HCT116 (cell line): ENCODE data around the gene NEURL1. TPM values are rescaled to one million over a fixed set of nuclear protein-coding genes. Genes with fewer than 3 reads are reported as not detected.

ENCODE experiments used
- ATAC-seq: fragments of 200-7000 bp; cut with Tn5 transposase; 2 replicates; pipeline ENCODE4 v1.9.1; 2020; ENCODE audit warnings: mild to moderate bottlenecking, moderate library complexity
- BruUV-seq: library from RNA; stranded (reverse); fragments of 400-500 nt; replicated peaks from 2 replicates; lab custom pipeline; 2021; lab: Mats Ljungman, UMichigan
- CTCF ChIA-PET: fragments of 300-600 bp; sonication (Branson Sonifier 250); formaldehyde crosslinking; loops from one replicate; lab custom pipeline; 2021; ENCODE audit warnings: antibody characterized with exemption; lab: Charles Lee
- POLR2A ChIA-PET: fragments of 300-600, 350-600 bp; sonication (Branson Sonifier 250); formaldehyde crosslinking; loops from one replicate; lab custom pipeline; 2021; ENCODE audit warnings: antibody characterized with exemption; lab: Charles Lee
- RAD21 ChIA-PET, 2 experiments: fragments of 300-600 bp; sonication (Branson Sonifier 250); formaldehyde crosslinking; loops; one replicate each; lab custom pipeline; 2023; ENCODE audit warnings: low total read pairs in 2 of 2; ENCODE audit not compliant: uncharacterized antibody in 2 of 2, unreplicated experiment in 2 of 2, low non-redundant PET in 1 of 2; lab: Charles Lee
- DNase-seq: peaks from one replicate; pipeline ENCODE4 v3.0.0-alpha.2; 2010; ENCODE audit warnings: low read depth, low spot score
- H2AFZ ChIP-seq: fragments of 200-600 bp; shearing (Covaris generic), sonication (generic); 2 replicates; pipeline ENCODE4 v1.6.1; 2017; ENCODE audit warnings: low read depth, mixed run types, mixed read lengths, antibody characterized with exemption, low read length; ENCODE audit not compliant: poor library complexity, severe bottlenecking
- H3K27ac ChIP-seq: 2 replicates; pipeline ENCODE4 v1.5.1; 2012; ENCODE audit warnings: low read depth, low read length
- H3K27me3 ChIP-seq: fragments of 200-600 bp; sonication (generic); 2 replicates; pipeline ENCODE4 v1.6.1; 2016; ENCODE audit warnings: mixed run types, low read length, mixed read lengths; ENCODE audit not compliant: insufficient read depth
- H3K36me3 ChIP-seq, 2 experiments: fragments of 200-500 bp in 1 of 2; fragments of 200-600 bp in 1 of 2; sonication (Bioruptor generic) in 1 of 2; sonication (generic) in 1 of 2; 2 replicates each; pipeline versions ENCODE4 v1.5.1 to v1.6.1; 2014 to 2016; ENCODE audit warnings: low read length in 2 of 2, inconsistent platforms in 1 of 2, mixed read lengths in 1 of 2, mixed run types in 1 of 2; ENCODE audit not compliant: insufficient read depth in 2 of 2, control insufficient read depth in 1 of 2
- H3K4me1 ChIP-seq, 2 experiments: fragments of 200-600 bp in 1 of 2; sonication (generic) in 1 of 2; 2 replicates each; pipeline versions ENCODE4 v1.5.1 to v1.6.1; 2012 to 2017; ENCODE audit warnings: low read length in 2 of 2, inconsistent platforms in 1 of 2, mild to moderate bottlenecking in 1 of 2, mixed read lengths in 1 of 2, mixed run types in 1 of 2, moderate library complexity in 1 of 2; ENCODE audit not compliant: insufficient read depth in 2 of 2, control insufficient read depth in 1 of 2
- H3K4me2 ChIP-seq: fragments of 200-600 bp; sonication (generic); 2 replicates; pipeline ENCODE4 v1.6.1; 2017; ENCODE audit warnings: mixed run types, low read length, mixed read lengths
- H3K4me3 ChIP-seq, 2 experiments: fragments of 200-600 bp in 1 of 2; sonication (generic) in 1 of 2; replicated peaks in 1 of 2; 2 replicates each; pipeline ENCODE4 v1.5.1; 2011 to 2016; ENCODE audit warnings: low read length in 2 of 2, control low read depth in 1 of 2, low read depth in 1 of 2, mild to moderate bottlenecking in 1 of 2, mixed read lengths in 1 of 2, mixed run types in 1 of 2
- H3K79me2 ChIP-seq: fragments of 200-600 bp; sonication (generic); 2 replicates; pipeline ENCODE4 v1.6.1; 2017; ENCODE audit warnings: mild to moderate bottlenecking, mixed run types, low read length, moderate library complexity, mixed read lengths; ENCODE audit not compliant: insufficient read depth
- H3K9ac ChIP-seq: fragments of 200-600 bp; sonication (generic); 2 replicates; pipeline ENCODE4 v1.6.1; 2016; ENCODE audit warnings: low read length, mixed read lengths
- H3K9me2 ChIP-seq: fragments of 200-600 bp; sonication (generic), shearing (Covaris generic); 2 replicates; pipeline ENCODE4 v1.6.1; 2017; ENCODE audit warnings: mixed run types, mild to moderate bottlenecking, moderate library complexity; ENCODE audit not compliant: insufficient read depth
- H3K9me3 ChIP-seq, 2 experiments: fragments of 200-500 bp in 1 of 2; fragments of 200-600 bp in 1 of 2; sonication (Bioruptor generic) in 1 of 2; sonication (generic) in 1 of 2; 2 replicates each; pipeline ENCODE4 v1.6.1; 2014 to 2017; ENCODE audit warnings: low read length in 2 of 2, mixed read lengths in 2 of 2, inconsistent platforms in 1 of 2, low read depth in 1 of 2, mild to moderate bottlenecking in 1 of 2, mixed run types in 1 of 2, moderate library complexity in 1 of 2; ENCODE audit not compliant: control insufficient read depth in 1 of 2, insufficient read depth in 1 of 2
- H4K20me1 ChIP-seq: fragments of 200-600 bp; sonication (generic), shearing (Covaris generic); 2 replicates; pipeline ENCODE4 v1.6.1; 2017; ENCODE audit warnings: mixed run types, mild to moderate bottlenecking, moderate library complexity; ENCODE audit not compliant: insufficient read depth
- CBX3 ChIP-seq: IDR thresholded peaks from 2 replicates; pipeline ENCODE4 v1.6.1; 2012; ENCODE audit warnings: low read depth
- EGR1 ChIP-seq: IDR thresholded peaks from 2 replicates; pipeline ENCODE4 v1.6.1; 2012; ENCODE audit warnings: low read depth
- ELF1 ChIP-seq: IDR thresholded peaks from 2 replicates; pipeline ENCODE4 v1.6.1; 2012; ENCODE audit warnings: low read depth, borderline replicate concordance
- POLR2AphosphoS5 ChIP-seq: IDR thresholded peaks from 2 replicates; pipeline ENCODE4 v1.6.1; 2011; ENCODE audit warnings: mild to moderate bottlenecking, low read depth, low read length, moderate library complexity
- RAD21 ChIP-seq: IDR thresholded peaks from 2 replicates; pipeline ENCODE4 v1.6.1; 2012; ENCODE audit warnings: low read depth, mild to moderate bottlenecking
- SRF ChIP-seq: IDR thresholded peaks from 2 replicates; pipeline ENCODE4 v1.6.1; 2012; ENCODE audit warnings: low read depth
- TCF7L2 ChIP-seq: IDR thresholded peaks from 2 replicates; pipeline ENCODE4 v1.7.0; 2011; ENCODE audit warnings: borderline replicate concordance, inconsistent platforms; ENCODE audit not compliant: insufficient read depth, insufficient read length; ENCODE audit errors: extremely low read depth
- intact Hi-C: fragments of 100-400 bp; cut with micrococcal nuclease; formaldehyde crosslinking; loops from 2 replicates; pipeline ENCODE4 v1.10.0; 2022
- total RNA-seq: library from RNA; stranded (reverse); gene quantifications from one replicate; pipeline ENCODE4 v1.2.1, GENCODE V29; 2021; ENCODE audit not compliant: unreplicated experiment
- TF ChIP-seq, protein P1 (sequence below): IDR thresholded peaks from 2 replicates; pipeline ENCODE4 v1.6.1; 2012; ENCODE audit warnings: low read depth
- TF ChIP-seq, protein P2 (sequence below): IDR thresholded peaks from 2 replicates; pipeline ENCODE4 v1.6.1; 2012
- TF ChIP-seq, protein P3 (sequence below), 3 experiments: fragments of 200-600 bp in 1 of 3; sonication (generic) in 1 of 3; IDR thresholded peaks in 2 of 3; conservative IDR thresholded peaks in 1 of 3; 2 replicates each; pipeline ENCODE4 v1.5.1; 2012 to 2017; ENCODE audit warnings: low read depth in 2 of 3, low read length in 2 of 3, antibody characterized with exemption in 1 of 3, borderline replicate concordance in 1 of 3, control low read depth in 1 of 3, mild to moderate bottlenecking in 1 of 3, mixed read lengths in 1 of 3, mixed run types in 1 of 3, moderate library complexity in 1 of 3; ENCODE audit not compliant: insufficient read depth in 1 of 3

The NEURL1 gene
- total RNA-seq, 1 experiment from 2014 or later: 1.4 TPM

DNA sequence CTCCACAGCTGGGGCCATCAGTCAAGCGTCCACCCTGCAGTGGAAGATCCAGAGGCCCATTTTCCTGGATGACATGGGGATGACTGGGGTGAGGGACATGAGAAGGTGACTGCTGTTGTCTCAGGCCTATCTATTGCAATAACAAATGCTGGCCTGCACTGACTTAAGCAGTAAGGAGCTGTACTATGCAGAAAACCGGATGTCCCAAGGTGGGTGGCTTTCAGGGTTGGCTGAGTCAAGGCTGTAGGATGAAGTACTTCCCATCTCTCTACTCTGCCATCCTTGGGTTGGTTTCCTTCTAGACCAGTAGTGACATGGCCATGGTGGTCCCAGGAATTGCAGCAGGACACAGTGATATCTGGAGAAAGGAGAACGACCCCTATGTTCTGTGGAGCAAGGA, 48.1 kb downstream of the NEURL1 start:
- no peak overlapping the region for H2AFZ ChIP-seq
- no TSS peak for BruUV-seq
- intact Hi-C loops: loop anchor here (1.0 to 2.0 kb wide), 2 partner anchors 49 to 125 kb away; partner anchors contain the start of gene NEURL1
- H3K9me3 ChIP-seq: no peaks in the 10 kb centered on the region
- H4K20me1 ChIP-seq: no peaks in the 10 kb centered on the region
- ATAC-seq (no peak), DNase-seq (no peak)
- TF ChIP-seq, protein P1, sequence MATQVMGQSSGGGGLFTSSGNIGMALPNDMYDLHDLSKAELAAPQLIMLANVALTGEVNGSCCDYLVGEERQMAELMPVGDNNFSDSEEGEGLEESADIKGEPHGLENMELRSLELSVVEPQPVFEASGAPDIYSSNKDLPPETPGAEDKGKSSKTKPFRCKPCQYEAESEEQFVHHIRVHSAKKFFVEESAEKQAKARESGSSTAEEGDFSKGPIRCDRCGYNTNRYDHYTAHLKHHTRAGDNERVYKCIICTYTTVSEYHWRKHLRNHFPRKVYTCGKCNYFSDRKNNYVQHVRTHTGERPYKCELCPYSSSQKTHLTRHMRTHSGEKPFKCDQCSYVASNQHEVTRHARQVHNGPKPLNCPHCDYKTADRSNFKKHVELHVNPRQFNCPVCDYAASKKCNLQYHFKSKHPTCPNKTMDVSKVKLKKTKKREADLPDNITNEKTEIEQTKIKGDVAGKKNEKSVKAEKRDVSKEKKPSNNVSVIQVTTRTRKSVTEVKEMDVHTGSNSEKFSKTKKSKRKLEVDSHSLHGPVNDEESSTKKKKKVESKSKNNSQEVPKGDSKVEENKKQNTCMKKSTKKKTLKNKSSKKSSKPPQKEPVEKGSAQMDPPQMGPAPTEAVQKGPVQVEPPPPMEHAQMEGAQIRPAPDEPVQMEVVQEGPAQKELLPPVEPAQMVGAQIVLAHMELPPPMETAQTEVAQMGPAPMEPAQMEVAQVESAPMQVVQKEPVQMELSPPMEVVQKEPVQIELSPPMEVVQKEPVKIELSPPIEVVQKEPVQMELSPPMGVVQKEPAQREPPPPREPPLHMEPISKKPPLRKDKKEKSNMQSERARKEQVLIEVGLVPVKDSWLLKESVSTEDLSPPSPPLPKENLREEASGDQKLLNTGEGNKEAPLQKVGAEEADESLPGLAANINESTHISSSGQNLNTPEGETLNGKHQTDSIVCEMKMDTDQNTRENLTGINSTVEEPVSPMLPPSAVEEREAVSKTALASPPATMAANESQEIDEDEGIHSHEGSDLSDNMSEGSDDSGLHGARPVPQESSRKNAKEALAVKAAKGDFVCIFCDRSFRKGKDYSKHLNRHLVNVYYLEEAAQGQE: no peak
- TF ChIP-seq, protein P2, sequence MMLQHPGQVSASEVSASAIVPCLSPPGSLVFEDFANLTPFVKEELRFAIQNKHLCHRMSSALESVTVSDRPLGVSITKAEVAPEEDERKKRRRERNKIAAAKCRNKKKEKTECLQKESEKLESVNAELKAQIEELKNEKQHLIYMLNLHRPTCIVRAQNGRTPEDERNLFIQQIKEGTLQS: no peak
- no peak for TF ChIP-seq CBX3
- no peak for TF ChIP-seq RAD21
- no peak for TF ChIP-seq ELF1
- TF ChIP-seq TCF7L2: no peak
- TF ChIP-seq EGR1: no peak
- TF ChIP-seq POLR2AphosphoS5: no peak
- no peak for TF ChIP-seq SRF
- TF ChIP-seq, protein P3, sequence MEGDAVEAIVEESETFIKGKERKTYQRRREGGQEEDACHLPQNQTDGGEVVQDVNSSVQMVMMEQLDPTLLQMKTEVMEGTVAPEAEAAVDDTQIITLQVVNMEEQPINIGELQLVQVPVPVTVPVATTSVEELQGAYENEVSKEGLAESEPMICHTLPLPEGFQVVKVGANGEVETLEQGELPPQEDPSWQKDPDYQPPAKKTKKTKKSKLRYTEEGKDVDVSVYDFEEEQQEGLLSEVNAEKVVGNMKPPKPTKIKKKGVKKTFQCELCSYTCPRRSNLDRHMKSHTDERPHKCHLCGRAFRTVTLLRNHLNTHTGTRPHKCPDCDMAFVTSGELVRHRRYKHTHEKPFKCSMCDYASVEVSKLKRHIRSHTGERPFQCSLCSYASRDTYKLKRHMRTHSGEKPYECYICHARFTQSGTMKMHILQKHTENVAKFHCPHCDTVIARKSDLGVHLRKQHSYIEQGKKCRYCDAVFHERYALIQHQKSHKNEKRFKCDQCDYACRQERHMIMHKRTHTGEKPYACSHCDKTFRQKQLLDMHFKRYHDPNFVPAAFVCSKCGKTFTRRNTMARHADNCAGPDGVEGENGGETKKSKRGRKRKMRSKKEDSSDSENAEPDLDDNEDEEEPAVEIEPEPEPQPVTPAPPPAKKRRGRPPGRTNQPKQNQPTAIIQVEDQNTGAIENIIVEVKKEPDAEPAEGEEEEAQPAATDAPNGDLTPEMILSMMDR (IDR thresholded peaks at IDR 0.05 in 2 of 3, conservative IDR thresholded peaks at IDR 0.05 in 1 of 3; ENCODE audit: borderline replicate concordance in 1 of 3, insufficient read depth in 1 of 3, low read depth in 2 of 3, low read length in 2 of 3): no peak
- H3K9ac ChIP-seq: no peak overlapping the region
- no peak overlapping the region for H3K4me2 ChIP-seq
- H3K79me2 ChIP-seq: no peaks in the 10 kb centered on the region
- no peak overlapping the region for H3K4me3 ChIP-seq
- H3K36me3 ChIP-seq: no peaks in the 10 kb centered on the region
- H3K27me3 ChIP-seq: no peaks in the 10 kb centered on the region
- ChIA-PET POLR2A (interaction anchor here (1.7 kb wide), 1 partner anchor 31 kb away, joined by 3 read pairs; no protein-coding TSS in a partner anchor), CTCF (interaction anchor here (1.8 to 2.0 kb wide), 2 partner anchors 13 to 22 kb away, joined by 10 to 14 read pairs; no protein-coding TSS in a partner anchor), RAD21 (no interaction called here)
- H3K9me2 ChIP-seq: no peaks in the 10 kb centered on the region
- H3K4me1 ChIP-seq: peaks cover 8 to 35% of the 10 kb centered on the region in 2 experiments; a peak in 3 of 4 replicates
- no peak overlapping the region for H3K27ac ChIP-seq
